Measurements from ENCODE around the gene TTC17. TPM values are rescaled to one million over a fixed set of nuclear protein-coding genes. Genes with fewer than 3 reads are reported as not detected.

The TTC17 gene
- total and polyA plus RNA-seq, 4 donors = 18.9 to 88.6 (median 43.5) TPM

- no peak overlapping the region for H3K27ac ChIP-seq (ENCODE audit: low read depth in 1 of 2, low read length in 2 of 2)
- peaks cover 0 to 3% (median under 1%) of the 10 kb centered on the region in 4 donors for H3K9me3 ChIP-seq (ENCODE audit: control insufficient read depth in 4 of 4, low read length in 3 of 4)
- 21% methylated on average over 14 of the region's 14 CpGs for WGBS
- no peaks in the 10 kb centered on the region for H3K36me3 ChIP-seq (ENCODE audit: control insufficient read depth in 4 of 4, insufficient read depth in 3 of 4, low read depth in 1 of 4, low read length in 3 of 4)
- no peak overlapping the region for H3K4me3 ChIP-seq (ENCODE audit: low read depth in 1 of 3, low read length in 3 of 3)
- no peak for DNase-seq (ENCODE audit: low spot score)
- H3K9ac ChIP-seq (ENCODE audit: low read depth in 1 of 2, low read length in 2 of 2) = no peak overlapping the region
- no peaks in the 10 kb centered on the region for H3K4me1 ChIP-seq (ENCODE audit: control insufficient read depth in 4 of 4, insufficient read depth in 4 of 4, low read length in 3 of 4)
- no peak for TF ChIP-seq REST (IDR thresholded peaks at IDR 0.05)
- no peak for TF ChIP-seq SP1 (IDR thresholded peaks at IDR 0.05)
- no peak for TF ChIP-seq ATF3 (IDR thresholded peaks at IDR 0.05)
- no peak for TF ChIP-seq MAX (IDR thresholded peaks at IDR 0.05)
- TF ChIP-seq, protein P1, sequence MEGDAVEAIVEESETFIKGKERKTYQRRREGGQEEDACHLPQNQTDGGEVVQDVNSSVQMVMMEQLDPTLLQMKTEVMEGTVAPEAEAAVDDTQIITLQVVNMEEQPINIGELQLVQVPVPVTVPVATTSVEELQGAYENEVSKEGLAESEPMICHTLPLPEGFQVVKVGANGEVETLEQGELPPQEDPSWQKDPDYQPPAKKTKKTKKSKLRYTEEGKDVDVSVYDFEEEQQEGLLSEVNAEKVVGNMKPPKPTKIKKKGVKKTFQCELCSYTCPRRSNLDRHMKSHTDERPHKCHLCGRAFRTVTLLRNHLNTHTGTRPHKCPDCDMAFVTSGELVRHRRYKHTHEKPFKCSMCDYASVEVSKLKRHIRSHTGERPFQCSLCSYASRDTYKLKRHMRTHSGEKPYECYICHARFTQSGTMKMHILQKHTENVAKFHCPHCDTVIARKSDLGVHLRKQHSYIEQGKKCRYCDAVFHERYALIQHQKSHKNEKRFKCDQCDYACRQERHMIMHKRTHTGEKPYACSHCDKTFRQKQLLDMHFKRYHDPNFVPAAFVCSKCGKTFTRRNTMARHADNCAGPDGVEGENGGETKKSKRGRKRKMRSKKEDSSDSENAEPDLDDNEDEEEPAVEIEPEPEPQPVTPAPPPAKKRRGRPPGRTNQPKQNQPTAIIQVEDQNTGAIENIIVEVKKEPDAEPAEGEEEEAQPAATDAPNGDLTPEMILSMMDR (IDR thresholded peaks at IDR 0.05; ENCODE audit: low read depth, low read length, missing input control) = no peak
- TF ChIP-seq RAD21 (IDR thresholded peaks at IDR 0.05) = no peak
- TF ChIP-seq FOXA1 (IDR thresholded peaks at IDR 0.05) = no peak
- TF ChIP-seq ZBTB33 (IDR thresholded peaks at IDR 0.05) = no peak
- no peak for TF ChIP-seq EGR1 (IDR thresholded peaks at IDR 0.05; ENCODE audit: low read depth in 2 of 2)
- no peak for TF ChIP-seq JUND (IDR thresholded peaks at IDR 0.05)
- peaks cover 0 to 6% (median 3%) of the 10 kb centered on the region in 4 donors for H3K27me3 ChIP-seq (ENCODE audit: control insufficient read depth in 4 of 4, insufficient read depth in 4 of 4, low read length in 3 of 4)
Observed at GRCh38 chr11:43537833-43538615, 179.3 kb downstream of the TTC17 start.

- Histone ChIP-seq H3K9me3 (ENCODE audit: control insufficient read depth in 4 of 4, low read length in 3 of 4) (peaks cover 0 to 3% (median 1%) of the 10 kb centered on the region in 4 donors), H3K4me3 (ENCODE audit: low read depth in 1 of 3, low read length in 3 of 3) (no peak overlapping the region), H3K9ac (ENCODE audit: low read depth in 1 of 2, low read length in 2 of 2) (no peak overlapping the region), H3K4me1 (ENCODE audit: control insufficient read depth in 4 of 4, insufficient read depth in 4 of 4, low read length in 3 of 4) (no peaks in the 10 kb centered on the region), H3K27me3 (ENCODE audit: control insufficient read depth in 4 of 4, insufficient read depth in 4 of 4, low read length in 3 of 4) (peaks cover 0 to 9% (median 3%) of the 10 kb centered on the region in 4 donors), H3K36me3 (ENCODE audit: control insufficient read depth in 4 of 4, insufficient read depth in 3 of 4, low read depth in 1 of 4, low read length in 3 of 4) (no peaks in the 10 kb centered on the region), H3K27ac (ENCODE audit: low read depth in 1 of 2, low read length in 2 of 2) (no peak overlapping the region)
- TF ChIP-seq RAD21 (IDR thresholded peaks at IDR 0.05) (no peak), ZBTB33 (IDR thresholded peaks at IDR 0.05) (no peak), RXRA (IDR thresholded peaks at IDR 0.05) (no peak), GABPA (IDR thresholded peaks at IDR 0.05 in 1 of 2, conservative IDR thresholded peaks at IDR 0.05 in 1 of 2) (no peak), YY1 (IDR thresholded peaks at IDR 0.05) (no peak)
- DNase-seq (ENCODE audit: low spot score) = no peak
- WGBS = 92% methylated on average over 2 of the region's 2 CpGs
Observed at GRCh38 chr11:43541993-43542392, 183.3 kb downstream of the TTC17 start.

All from liver (tissue), 9 donors.